Measurements from ENCODE around the gene SNAP25. TPM values are rescaled to one million over a fixed set of nuclear protein-coding genes. Genes with fewer than 3 reads are reported as not detected.

SNAP25 gene
- total and polyA plus RNA-seq, 9 of the 15 experiments (the other 6 are each of a cell fraction or from before 2014, with no cell fraction given) = 0.07 TPM; not detected in 8

- TF ChIP-seq ZBTB12 (CRISPR knock-in tag; IDR thresholded peaks at IDR 0.05) (no peak), ZNF134 (CRISPR knock-in tag; conservative IDR thresholded peaks at IDR 0.05) (no peak), RBM34 (IDR thresholded peaks at IDR 0.05; ENCODE audit: borderline replicate concordance, insufficient read depth, low read length) (no peak), ZBTB5 (IDR thresholded peaks at IDR 0.05) (no peak), ZNF639 (CRISPR knock-in tag; conservative IDR thresholded peaks at IDR 0.05 in 1 of 2, IDR thresholded peaks at IDR 0.05 in 1 of 2) (no peak), ZNF143 (CRISPR knock-in tag; IDR thresholded peaks at IDR 0.05) (no peak), NR4A1 (CRISPR knock-in tag; IDR thresholded peaks at IDR 0.05) (no peak), NR4A1 (tag; IDR thresholded peaks at IDR 0.05) (no peak)
These were observed 61.6 kb downstream of the SNAP25 start (continued) for GRCh38 chr20:10280018-10280908.
